ENCODE measurements around the gene NDUFA13. TPM values are rescaled to one million over a fixed set of nuclear protein-coding genes. Genes with fewer than 3 reads are reported as not detected.
A peak's percentile ranks its signal among the peaks of the same experiment; 100 is the strongest.

Gene NDUFA13
- total RNA-seq, 1 donor from 2014 or later = 391 TPM

DNA sequence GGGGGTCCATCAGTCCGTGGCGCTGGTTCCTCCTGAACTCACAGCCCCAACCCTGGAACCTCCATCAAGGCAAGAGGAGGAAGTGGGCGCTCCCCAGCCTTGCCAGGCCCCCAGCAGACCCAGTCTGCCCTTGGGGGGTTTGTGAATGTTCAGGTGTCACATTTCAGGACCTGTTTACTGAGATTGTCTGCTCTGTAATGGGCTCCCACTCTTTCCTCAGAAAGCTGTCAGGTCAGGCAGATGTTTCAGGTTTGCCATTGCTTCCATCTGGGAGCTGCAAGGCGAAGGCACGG lies 30.1 kb upstream of the NDUFA13 start:
- H3K27me3 Mint-ChIP-seq = no peaks in the 10 kb centered on the region
- no peak overlapping the region for H3K27ac Mint-ChIP-seq
- intact Hi-C loops (cut with micrococcal nuclease) = no loop called here
- peaks cover 43% of the 10 kb centered on the region for H3K4me1 Mint-ChIP-seq
- H3K4me3 Mint-ChIP-seq = no peak overlapping the region
- no peaks in the 10 kb centered on the region for H3K9me3 Mint-ChIP-seq
- peaks cover 7% of the 10 kb centered on the region for H3K36me3 Mint-ChIP-seq (ENCODE audit: low read depth)
- no peak for DNase-seq

DNA sequence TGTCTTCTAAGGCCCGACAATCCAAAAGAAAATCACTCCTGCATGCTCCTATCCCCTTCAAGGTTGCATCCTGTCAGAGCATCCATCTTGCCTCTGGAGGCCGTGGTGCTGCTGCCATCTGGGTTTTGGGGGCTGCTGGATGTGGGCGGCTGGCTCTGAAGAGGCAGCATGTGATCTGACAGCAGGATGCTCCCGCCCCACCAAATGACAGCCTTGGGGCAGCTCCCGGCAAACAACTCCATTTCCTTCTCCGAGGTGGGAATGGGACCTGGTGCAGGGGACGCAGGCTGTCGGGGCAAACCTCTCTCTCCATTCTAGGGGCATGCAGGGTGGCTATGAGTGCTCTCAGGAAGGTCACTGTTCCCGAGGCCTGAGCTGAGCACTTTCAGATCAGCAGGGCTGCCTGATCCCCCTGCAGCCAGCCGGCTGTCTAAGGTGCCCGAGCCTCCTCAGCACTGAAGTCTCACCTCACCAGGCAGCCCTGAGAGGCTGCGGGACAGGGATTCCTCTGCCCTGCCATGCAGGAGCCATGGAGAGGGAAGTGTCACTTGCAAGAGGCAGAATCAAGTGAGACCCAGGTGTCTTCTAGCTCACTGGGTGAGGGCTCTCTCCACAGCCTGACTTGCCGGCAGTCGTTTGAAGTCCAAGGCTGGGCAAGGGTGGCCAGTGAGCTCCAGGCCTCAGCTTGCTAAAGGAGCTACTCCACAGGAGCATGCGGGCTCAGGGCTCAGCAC lies 29.5 kb upstream of the NDUFA13 start:
- DNase-seq = no peak
- Mint-ChIP-seq H3K36me3 (ENCODE audit: low read depth) (peaks cover 6% of the 10 kb centered on the region), H3K27ac (peak overlapping the region; percentile 29), H3K27me3 (no peaks in the 10 kb centered on the region), H3K9me3 (no peaks in the 10 kb centered on the region), H3K4me3 (no peak overlapping the region), H3K4me1 (peaks cover 39% of the 10 kb centered on the region)
- intact Hi-C loops (cut with micrococcal nuclease) = no loop called here

DNA sequence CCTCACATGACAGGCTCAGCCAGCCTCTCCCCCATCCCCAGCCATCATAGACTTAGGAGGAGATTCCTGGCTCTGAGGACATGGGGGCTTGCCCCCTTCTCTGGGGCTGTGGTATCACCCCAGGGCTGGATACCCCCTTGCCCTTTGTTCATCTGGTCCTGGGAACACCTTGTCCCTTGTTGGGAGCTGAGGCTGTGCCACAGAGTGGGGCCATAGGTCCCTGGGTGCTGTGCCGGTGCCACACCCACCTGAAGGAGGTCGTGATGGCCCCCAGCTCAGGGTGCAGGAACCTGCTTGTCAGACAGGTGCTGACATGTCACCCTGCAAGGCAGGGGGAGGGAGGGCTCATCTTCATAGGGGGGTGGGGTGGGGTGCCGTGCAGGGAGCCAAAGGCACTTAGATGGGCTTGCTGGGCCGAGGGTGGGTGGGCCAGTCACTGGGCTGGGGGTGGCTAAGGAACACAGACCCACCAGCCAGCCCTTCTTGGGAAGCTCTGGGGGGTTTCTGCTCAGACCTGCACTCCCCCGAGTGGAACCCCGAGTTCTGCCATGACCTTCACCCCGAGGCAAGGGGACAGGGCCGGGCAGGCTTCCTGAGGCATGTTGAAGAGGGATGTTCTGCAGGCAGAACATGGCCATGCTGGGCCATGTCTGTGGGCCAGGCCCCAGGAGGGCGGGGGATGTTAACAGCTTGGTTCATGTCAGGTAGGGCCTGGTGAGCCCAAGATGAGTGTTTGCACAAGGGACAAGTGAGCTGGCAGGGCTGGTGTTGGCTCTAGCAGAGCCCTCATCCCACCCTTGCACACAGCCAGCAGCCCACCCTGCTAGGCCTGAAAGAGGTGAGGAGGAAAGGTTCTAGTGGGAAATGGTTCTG lies 28.7 kb upstream of the NDUFA13 start:
- Mint-ChIP-seq H3K36me3 (ENCODE audit: low read depth) (peaks cover 6% of the 10 kb centered on the region), H3K27ac (peak overlapping the region; percentile 98), H3K4me3 (peak overlapping the region; percentile 12), H3K4me1 (peaks cover 38% of the 10 kb centered on the region), H3K27me3 (no peaks in the 10 kb centered on the region), H3K9me3 (no peaks in the 10 kb centered on the region)
- intact Hi-C loops (cut with micrococcal nuclease) = no loop called here
- DNase-seq = no peak

DNA sequence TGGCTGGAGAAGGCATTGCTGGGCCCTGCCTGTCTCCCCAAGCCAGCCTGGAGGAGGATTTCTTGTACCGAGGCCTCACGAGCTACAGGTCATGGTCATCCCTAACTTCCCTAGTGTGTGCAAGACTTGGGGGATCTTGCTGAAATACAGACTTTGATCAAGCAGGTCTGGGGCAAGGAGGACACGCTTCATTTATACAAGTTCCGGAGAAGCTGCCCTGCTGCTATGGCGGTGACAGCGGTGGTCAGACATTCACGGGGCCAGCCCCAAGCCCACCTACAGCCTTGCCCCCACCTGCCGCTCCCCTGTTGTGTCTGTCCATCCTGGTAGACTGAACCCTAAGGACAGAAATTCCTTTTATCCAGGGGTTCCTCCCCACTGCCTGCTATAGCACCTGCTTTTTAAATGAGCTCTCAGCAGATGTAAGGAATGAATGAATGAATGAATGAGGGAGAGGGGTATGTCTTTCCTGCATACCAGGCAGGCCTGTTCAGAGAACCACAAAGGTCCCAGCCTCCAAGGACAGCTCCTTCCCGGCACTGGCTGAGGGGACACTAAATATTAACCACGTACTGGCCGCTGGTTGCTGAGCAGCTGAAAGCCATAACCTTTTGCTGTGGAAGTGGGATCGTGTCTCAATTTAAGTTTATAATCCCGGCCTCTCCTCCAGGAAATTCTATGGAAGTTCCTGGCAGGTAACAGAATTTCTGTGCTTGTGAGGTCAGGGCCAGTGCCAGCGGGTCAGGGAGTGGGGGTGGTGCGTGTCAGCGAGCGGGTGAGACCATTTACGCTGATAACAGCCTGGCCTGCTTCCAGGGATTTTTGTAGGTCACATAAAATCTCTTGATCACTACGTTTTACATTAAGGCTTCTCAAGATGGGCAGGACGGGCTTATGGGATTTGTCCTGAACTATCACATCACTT lies 27.8 kb upstream of the NDUFA13 start:
- peaks cover 36% of the 10 kb centered on the region for H3K4me1 Mint-ChIP-seq
- intact Hi-C loops (cut with micrococcal nuclease) = loop anchor here (2.0 kb wide), 1 partner anchor 77 kb away; no protein-coding TSS in a partner anchor
- H3K27me3 Mint-ChIP-seq = no peaks in the 10 kb centered on the region

DNA sequence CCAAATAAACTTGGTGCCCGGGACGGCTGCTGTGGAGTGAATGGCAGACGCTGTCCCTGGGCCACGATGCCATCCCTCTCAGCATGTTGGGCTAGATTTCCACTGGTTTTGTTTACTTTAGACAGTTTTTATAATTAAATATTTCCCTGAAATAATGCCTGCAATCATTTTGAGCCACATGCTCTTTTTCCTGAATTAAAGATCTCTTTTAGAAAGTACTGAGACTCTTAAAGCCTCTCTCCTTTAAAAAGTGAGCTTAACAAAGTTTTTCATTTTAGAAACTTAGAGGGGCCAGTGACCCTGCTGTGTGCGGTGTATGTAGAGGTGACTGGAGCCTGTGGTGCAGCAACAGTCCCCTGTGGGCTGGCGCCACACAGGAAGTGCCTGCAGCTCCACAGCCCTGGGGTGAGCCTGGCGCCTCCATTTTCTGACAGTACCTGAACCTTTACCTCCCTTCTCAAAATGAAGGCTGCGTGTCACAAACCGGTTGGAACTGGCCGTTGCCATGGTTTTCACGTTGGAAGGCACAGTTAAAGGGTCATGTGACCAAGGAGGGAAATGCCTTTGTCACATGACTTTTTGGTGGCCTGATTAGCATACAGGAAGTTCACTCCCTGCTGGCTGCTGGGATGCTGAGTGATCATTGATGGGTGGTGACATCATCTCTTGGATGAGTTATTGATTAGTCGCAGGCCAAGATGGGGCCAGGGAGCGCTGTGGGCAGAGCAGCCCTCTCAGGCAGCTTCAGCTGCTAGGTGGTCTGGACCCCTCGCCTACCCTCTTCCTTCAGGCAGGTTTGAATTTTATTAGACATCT lies 26.9 kb upstream of the NDUFA13 start:
- Mint-ChIP-seq H3K27ac (peak overlapping the region; percentile 98), H3K4me1 (peaks cover 36% of the 10 kb centered on the region), H3K9me3 (no peaks in the 10 kb centered on the region), H3K36me3 (ENCODE audit: low read depth) (peaks cover 11% of the 10 kb centered on the region), H3K4me3 (peak overlapping the region; percentile 76), H3K27me3 (no peaks in the 10 kb centered on the region)
- intact Hi-C loops (cut with micrococcal nuclease) = loop anchor here (1.0 to 2.0 kb wide), 5 partner anchors 29 to 122 kb away; no protein-coding TSS in a partner anchor
- peak; percentile 98 for DNase-seq

More for the DNA sequence above, 27.8 kb upstream of the NDUFA13 start:
- DNase-seq = peak; percentile 66
- Mint-ChIP-seq H3K9me3 (no peaks in the 10 kb centered on the region), H3K27ac (peak overlapping the region; percentile 98), H3K4me3 (peak overlapping the region; percentile 76), H3K36me3 (ENCODE audit: low read depth) (peaks cover 6% of the 10 kb centered on the region)

DNA sequence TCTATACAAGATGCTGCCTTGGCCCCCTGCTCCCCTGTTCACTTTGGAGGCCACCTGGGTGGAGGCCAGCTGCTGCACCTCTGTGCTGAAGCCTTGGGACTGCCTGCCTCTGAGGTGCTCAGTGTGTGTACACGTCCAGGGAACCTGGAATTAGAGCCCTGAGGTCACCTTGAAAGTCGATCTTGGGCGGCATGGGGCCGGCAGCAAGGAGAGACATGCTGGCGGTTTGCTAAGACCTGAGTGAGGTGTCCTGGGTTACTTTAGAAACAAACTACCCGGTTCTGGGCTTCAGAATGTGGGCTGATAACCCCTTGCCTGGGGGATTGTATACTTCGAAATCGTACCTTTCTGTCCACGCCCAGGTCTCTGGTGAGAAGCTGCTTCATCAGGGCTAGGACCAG lies 26.2 kb upstream of the NDUFA13 start:
- DNase-seq = no peak
- Mint-ChIP-seq H3K27me3 (no peaks in the 10 kb centered on the region), H3K27ac (peak overlapping the region; percentile 98), H3K36me3 (ENCODE audit: low read depth) (peaks cover 14% of the 10 kb centered on the region), H3K9me3 (no peaks in the 10 kb centered on the region), H3K4me1 (peaks cover 36% of the 10 kb centered on the region), H3K4me3 (peak overlapping the region; percentile 76)
- intact Hi-C loops (cut with micrococcal nuclease) = loop anchor here (1.0 to 2.0 kb wide), 7 partner anchors 30 to 170 kb away; partner anchors contain the start of genes GATAD2A, MAU2 and SUGP1

DNA sequence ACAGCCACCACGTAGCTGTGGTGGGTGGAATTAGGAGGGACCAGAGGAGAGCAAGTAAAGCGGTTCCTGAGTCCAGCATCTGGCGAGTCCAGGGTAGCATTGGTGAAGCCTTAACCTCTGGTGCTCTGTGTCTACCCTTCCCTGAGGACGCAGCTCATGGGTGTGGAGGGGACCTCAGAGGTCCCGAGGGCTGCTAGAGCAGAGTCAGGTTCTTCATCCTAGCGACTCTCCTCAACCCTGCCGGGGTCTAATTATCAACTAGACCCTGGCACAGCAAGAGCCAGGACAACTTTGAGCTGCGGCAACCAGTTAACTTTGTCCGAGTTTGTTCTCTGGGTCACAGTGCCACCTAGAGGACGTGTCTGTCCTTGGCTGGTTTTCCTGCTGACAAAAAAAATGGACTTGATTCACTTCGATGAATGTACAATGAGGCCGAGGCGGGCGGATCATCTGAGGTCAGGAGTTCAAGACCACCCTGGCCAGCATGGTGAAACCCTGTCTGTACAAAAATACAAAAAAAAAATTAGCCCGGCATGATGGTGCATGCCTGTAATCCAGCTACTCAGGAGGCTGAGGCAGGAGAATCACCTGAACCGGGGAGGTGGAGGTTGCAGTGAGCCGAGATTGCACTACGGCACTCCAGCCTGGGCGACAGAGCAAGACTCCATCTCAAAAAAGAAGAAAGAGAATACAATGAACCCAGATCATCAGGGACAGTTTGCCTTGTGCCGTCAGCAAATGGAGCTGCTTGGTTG lies 25.6 kb upstream of the NDUFA13 start:
- intact Hi-C loops (cut with micrococcal nuclease) = loop anchor here (1.0 kb wide), 2 partner anchors 85 to 170 kb away; partner anchors contain the start of genes GATAD2A, MAU2 and SUGP1
- Mint-ChIP-seq H3K9me3 (no peaks in the 10 kb centered on the region), H3K4me3 (peak overlapping the region; percentile 37), H3K36me3 (ENCODE audit: low read depth) (peaks cover 18% of the 10 kb centered on the region), H3K27ac (peak overlapping the region; percentile 98), H3K27me3 (no peaks in the 10 kb centered on the region), H3K4me1 (peaks cover 36% of the 10 kb centered on the region)
- DNase-seq = peak; percentile 94

DNA sequence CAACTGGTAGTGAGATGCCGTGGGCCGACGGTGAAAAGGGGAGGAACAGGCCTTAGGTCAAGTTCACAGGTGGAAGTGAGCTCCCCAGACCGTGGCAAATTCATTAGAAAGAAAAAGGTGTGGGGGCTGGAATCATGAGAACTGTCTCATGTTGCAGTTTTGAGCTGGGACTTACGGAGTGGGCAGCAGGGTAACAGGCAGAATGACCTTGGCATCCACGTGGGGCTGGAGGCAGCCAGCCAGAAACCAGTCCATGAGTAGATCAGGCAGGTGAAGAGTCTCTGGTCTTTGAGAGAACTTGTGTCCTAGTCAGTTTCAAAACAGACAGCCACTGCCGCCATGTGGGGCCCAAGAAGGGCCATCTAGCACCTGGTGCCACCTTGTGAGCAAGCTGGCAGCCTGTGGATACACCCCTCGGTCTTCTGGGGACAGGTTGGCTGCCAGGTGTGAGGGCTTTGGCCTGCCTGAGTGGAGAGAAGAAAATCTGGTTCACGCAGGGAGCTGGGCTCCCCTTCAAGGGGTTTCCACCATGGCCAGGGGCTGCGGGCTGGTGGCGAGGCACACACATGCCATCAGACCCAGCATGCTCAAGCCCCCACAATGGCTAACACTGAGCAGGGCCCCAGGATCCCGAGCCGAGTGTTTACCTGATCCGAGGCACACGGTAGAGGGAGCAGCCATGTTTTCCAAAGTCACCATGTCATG lies 24.6 kb upstream of the NDUFA13 start:
- Mint-ChIP-seq H3K9me3 (no peaks in the 10 kb centered on the region), H3K4me3 (no peak overlapping the region), H3K27ac (no peak overlapping the region), H3K4me1 (peaks cover 36% of the 10 kb centered on the region), H3K27me3 (no peaks in the 10 kb centered on the region), H3K36me3 (ENCODE audit: low read depth) (peaks cover 25% of the 10 kb centered on the region)
- DNase-seq = no peak
- intact Hi-C loops (cut with micrococcal nuclease) = no loop called here

DNA sequence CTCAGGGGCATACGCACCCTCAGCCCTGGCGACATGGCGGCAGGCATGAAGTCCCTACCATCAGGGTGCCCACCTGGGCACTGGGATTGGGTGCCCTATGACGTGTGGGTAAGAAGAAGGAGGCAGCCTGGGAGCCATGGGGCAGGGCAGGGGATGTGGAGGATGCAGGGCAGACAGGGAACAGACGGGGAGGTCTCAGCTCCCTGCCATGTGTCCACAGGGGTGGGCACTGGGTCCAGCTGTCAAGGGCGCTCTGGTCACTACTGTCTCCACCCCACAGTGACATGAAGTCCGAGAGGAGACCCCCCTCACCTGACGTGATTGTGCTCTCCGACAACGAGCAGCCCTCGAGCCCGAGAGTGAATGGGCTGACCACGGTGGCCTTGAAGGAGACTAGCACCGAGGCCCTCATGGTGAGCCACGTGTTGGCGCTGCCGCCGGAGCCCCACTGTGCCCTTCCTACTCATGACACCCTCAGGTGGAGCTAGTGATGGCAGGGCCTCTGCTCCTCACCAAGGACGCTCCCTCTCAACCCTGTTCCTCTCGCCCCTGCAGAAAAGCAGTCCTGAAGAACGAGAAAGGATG lies 23.9 kb upstream of the NDUFA13 start:
- Mint-ChIP-seq H3K27ac (no peak overlapping the region), H3K36me3 (ENCODE audit: low read depth) (peaks cover 31% of the 10 kb centered on the region), H3K9me3 (no peaks in the 10 kb centered on the region), H3K27me3 (no peaks in the 10 kb centered on the region), H3K4me1 (peaks cover 34% of the 10 kb centered on the region), H3K4me3 (no peak overlapping the region)
- no peak for DNase-seq
- intact Hi-C loops (cut with micrococcal nuclease) = no loop called here

DNA sequence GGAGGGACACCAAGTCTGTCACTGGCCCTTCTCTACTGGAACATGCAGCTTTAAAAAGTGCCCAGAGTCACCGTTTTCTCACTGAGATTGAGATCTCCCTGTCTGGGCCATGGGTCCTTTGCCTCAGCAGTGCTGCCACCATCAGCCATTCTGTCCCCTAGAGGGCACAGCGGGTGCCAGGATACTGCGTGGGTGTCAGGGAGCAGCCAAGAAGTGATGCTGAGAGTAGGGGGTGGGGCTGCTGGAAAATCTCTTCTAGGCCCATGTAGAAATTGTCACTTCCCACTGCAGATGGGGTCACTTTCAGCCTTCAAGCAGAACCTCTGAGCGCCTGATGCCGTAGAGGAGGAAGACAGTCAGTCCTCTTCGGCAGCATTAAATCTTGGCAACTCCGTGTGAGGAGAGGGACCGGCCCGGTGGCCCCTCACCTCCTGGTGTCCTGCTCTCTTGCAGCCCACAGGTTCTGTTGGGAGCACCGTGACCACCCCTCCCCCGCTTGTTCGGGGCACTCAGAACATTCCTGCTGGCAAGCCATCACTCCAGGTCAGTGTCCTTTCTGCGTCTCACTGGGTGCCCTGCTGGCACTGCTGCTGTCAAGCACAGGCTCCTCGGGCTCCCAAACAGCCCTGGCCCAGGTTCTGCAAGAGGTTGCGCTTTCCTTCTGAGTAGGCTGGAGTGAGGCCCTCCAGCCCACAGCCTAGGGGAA lies 22.0 kb upstream of the NDUFA13 start:
- H3K9me3 Mint-ChIP-seq = no peaks in the 10 kb centered on the region
- peaks cover 19% of the 10 kb centered on the region for H3K4me1 Mint-ChIP-seq
- no peaks in the 10 kb centered on the region for H3K27me3 Mint-ChIP-seq
- H3K36me3 Mint-ChIP-seq (ENCODE audit: low read depth) = peaks cover 33% of the 10 kb centered on the region
- H3K27ac Mint-ChIP-seq = no peak overlapping the region
- no peak for DNase-seq
- intact Hi-C loops (cut with micrococcal nuclease) = no loop called here
- H3K4me3 Mint-ChIP-seq = no peak overlapping the region

All from activated CD4-positive, alpha-beta T cell treated with anti-CD3 and anti-CD28 coated beads, Interleukin-2, amount 10 ng/mL, durations not matched to agents 24 days and 14 days (primary cell).